ENCODE measurements around the gene LGR6. TPM values are rescaled to one million over a fixed set of nuclear protein-coding genes. Genes with fewer than 3 reads are reported as not detected.

Gene LGR6
- total RNA-seq, 4 donors from 2014 or later: 1.6 to 4.9 (median 4.1) TPM

DNA sequence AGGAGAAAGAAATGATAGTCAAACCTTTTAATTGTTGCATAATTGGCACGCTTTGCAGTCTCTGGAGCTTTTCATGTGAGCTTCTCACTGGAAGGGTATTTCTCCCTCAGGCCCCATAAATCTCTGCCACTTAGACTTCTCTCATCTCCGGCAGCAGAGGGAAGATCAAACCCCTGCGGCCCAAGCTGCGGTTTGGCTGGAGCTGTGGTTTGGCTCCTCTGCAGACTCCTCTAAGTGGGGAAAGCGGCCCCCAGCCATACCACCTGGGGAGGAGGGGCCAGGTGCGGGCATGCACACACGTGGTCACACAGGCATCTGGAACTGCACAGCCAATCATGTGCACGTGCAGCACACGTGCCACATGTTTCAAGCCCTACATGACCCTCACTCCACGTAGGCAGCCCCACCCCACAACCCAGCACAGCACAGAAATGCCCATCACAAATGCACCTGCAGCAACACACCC, 89.8 kb downstream of the LGR6 start:
- no peak for DNase-seq (ENCODE audit: low spot score in 2 of 2)

GRCh38 chr1:202283991-202284390, 90.4 kb downstream of the LGR6 start:
- Histone ChIP-seq H3K9me3 (no peaks in the 10 kb centered on the region), H3K4me1 (peaks cover 15% of the 10 kb centered on the region), H3K27me3 (no peaks in the 10 kb centered on the region), H3K27ac (no peak overlapping the region), H3K36me3 (no peaks in the 10 kb centered on the region), H3K4me3 (no peak overlapping the region)
- WGBS: 38% methylated on average over 4 of the region's 4 CpGs
- no peak for TF ChIP-seq POLR2AphosphoS5 (IDR thresholded peaks at IDR 0.05)
- TF ChIP-seq EP300 (IDR thresholded peaks at IDR 0.05): no peak
- no peak for TF ChIP-seq CTCF (IDR thresholded peaks at IDR 0.05)
- TF ChIP-seq POLR2A (IDR thresholded peaks at IDR 0.05): no peak
- no peak for DNase-seq (ENCODE audit: low spot score in 2 of 2)

More for the DNA sequence above, 89.8 kb downstream of the LGR6 start:
- no peak overlapping the region for H3K27ac ChIP-seq
- H3K36me3 ChIP-seq: no peaks in the 10 kb centered on the region
- WGBS: 8% methylated on average over 10 of the region's 10 CpGs
- TF ChIP-seq POLR2AphosphoS5 (IDR thresholded peaks at IDR 0.05): no peak
- no peak for TF ChIP-seq EP300 (IDR thresholded peaks at IDR 0.05)
- TF ChIP-seq POLR2A (IDR thresholded peaks at IDR 0.05): no peak
- TF ChIP-seq CTCF (IDR thresholded peaks at IDR 0.05): no peak
- H3K27me3 ChIP-seq: no peaks in the 10 kb centered on the region
- H3K4me3 ChIP-seq: no peak overlapping the region
- H3K4me1 ChIP-seq: peaks cover 15% of the 10 kb centered on the region
- H3K9me3 ChIP-seq: no peaks in the 10 kb centered on the region

DNA sequence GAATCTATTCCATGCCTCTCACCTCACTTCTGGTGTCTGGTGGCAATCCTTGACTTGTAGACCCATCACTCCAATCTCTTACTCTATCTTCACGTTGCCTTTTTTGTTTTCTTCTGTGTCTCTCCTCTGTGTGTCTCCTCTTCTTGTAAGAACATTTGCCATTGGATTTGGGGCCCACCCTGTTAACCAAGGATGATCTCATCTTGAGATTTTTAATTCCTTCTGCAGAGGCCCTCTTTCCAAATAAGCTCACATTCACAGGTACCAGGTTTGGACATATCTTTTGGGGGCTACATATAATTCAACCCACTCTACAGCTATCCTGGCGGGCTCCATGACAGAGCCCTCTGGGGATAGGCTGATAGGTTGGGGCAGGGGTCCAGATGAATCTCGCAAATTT, 92.3 kb downstream of the LGR6 start:
- H3K27me3 ChIP-seq: no peaks in the 10 kb centered on the region
- 83% methylated on average over 3 of the region's 3 CpGs for WGBS
- no peak for DNase-seq (ENCODE audit: low spot score in 2 of 2)
- no peaks in the 10 kb centered on the region for H3K36me3 ChIP-seq
- H3K4me1 ChIP-seq: peaks cover 15% of the 10 kb centered on the region
- no peak for TF ChIP-seq EP300 (IDR thresholded peaks at IDR 0.05)
- TF ChIP-seq POLR2AphosphoS5 (IDR thresholded peaks at IDR 0.05): no peak
- TF ChIP-seq CTCF (IDR thresholded peaks at IDR 0.05): no peak
- TF ChIP-seq POLR2A (IDR thresholded peaks at IDR 0.05): no peak
- H3K9me3 ChIP-seq: no peaks in the 10 kb centered on the region
- H3K4me3 ChIP-seq: no peak overlapping the region
- no peak overlapping the region for H3K27ac ChIP-seq

- Histone ChIP-seq H3K4me1 (peaks cover 15% of the 10 kb centered on the region), H3K4me3 (no peak overlapping the region), H3K27ac (no peak overlapping the region), H3K27me3 (no peaks in the 10 kb centered on the region), H3K9me3 (no peaks in the 10 kb centered on the region), H3K36me3 (no peaks in the 10 kb centered on the region)
- 56% methylated on average over 6 of the region's 6 CpGs for WGBS
- DNase-seq (ENCODE audit: low spot score in 2 of 2): no peak
- no peak for TF ChIP-seq POLR2A (IDR thresholded peaks at IDR 0.05)
- TF ChIP-seq POLR2AphosphoS5 (IDR thresholded peaks at IDR 0.05): no peak
- no peak for TF ChIP-seq CTCF (IDR thresholded peaks at IDR 0.05)
- TF ChIP-seq EP300 (IDR thresholded peaks at IDR 0.05): no peak
These were observed 93.1 kb downstream of the LGR6 start for GRCh38 chr1:202286622-202287097.

DNA sequence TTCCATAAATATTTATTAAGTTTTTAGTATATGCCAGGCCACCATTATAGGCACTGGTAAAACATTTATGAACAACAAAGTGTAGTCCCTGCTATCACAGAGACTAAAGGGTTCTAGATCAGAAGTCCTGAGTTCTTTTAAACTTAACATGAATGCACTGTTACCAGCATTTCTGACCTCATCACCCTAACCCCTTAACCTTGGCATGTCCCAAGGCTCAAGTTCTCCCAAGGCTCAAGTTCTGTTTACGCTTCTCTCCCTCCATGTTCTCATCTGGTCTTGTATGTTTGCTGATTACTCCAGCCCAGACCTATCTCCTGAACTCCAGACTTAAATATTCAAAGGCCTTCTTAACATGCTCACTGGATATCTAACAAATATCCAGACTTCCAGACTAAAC, 93.6 kb downstream of the LGR6 start:
- DNase-seq (ENCODE audit: low spot score in 2 of 2): no peak
- 81% methylated on average over 1 of the region's 1 CpG for WGBS
- Histone ChIP-seq H3K9me3 (no peaks in the 10 kb centered on the region), H3K36me3 (no peaks in the 10 kb centered on the region), H3K4me3 (no peak overlapping the region), H3K27me3 (no peaks in the 10 kb centered on the region), H3K27ac (no peak overlapping the region), H3K4me1 (peaks cover 11% of the 10 kb centered on the region)
- TF ChIP-seq POLR2A (IDR thresholded peaks at IDR 0.05) (no peak), CTCF (IDR thresholded peaks at IDR 0.05) (no peak), POLR2AphosphoS5 (IDR thresholded peaks at IDR 0.05) (no peak), EP300 (IDR thresholded peaks at IDR 0.05) (no peak)

Data from suprapubic skin (tissue), 4 donors.